Measurements from ENCODE around the gene CRTAP.
A peak's percentile ranks its signal among the peaks of the same experiment; 100 is the strongest.

The CRTAP gene

DNA sequence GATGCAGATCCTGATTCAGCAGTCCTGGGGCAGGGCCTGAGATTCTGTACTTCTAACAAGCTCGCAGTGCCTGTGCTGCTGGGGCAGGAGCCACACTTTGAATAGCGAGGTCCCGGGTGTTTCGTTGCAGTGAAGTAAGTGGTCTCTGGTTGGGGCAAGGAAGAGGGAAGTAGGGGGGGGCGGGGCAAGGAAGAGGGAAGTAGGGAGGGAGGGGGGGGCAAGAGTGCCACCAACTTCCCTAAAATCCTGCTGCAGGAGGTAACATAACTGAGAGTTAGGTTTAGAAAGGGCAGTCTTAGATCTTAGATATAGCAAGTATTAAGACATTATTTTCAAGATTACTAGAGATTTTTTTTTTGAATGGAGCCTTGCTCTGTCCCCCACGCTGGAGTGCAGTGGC, 35.5 kb downstream of the CRTAP start:
- H3K36me3 ChIP-seq (ENCODE audit: low read depth) = no peaks in the 10 kb centered on the region; the same call in 1 of the 2 replicates
- no peaks in the 10 kb centered on the region for H3K27me3 ChIP-seq (ENCODE audit: insufficient read depth, poor library complexity, severe bottlenecking)

GRCh38 chr3:33152363-33153360, 38.8 kb downstream of the CRTAP start:
- Histone ChIP-seq H3K27ac (ENCODE audit: poor library complexity, severe bottlenecking) (no peak overlapping the region), H3K4me1 (ENCODE audit: insufficient read depth, poor library complexity, severe bottlenecking) (no peaks in the 10 kb centered on the region), H3K4me3 (ENCODE audit: severe bottlenecking) (no peak overlapping the region), H3K9me3 (ENCODE audit: severe bottlenecking) (no peaks in the 10 kb centered on the region), H3K27me3 (ENCODE audit: insufficient read depth, poor library complexity, severe bottlenecking) (no peaks in the 10 kb centered on the region), H3K36me3 (ENCODE audit: low read depth) (no peaks in the 10 kb centered on the region)
- TF ChIP-seq, protein P1, sequence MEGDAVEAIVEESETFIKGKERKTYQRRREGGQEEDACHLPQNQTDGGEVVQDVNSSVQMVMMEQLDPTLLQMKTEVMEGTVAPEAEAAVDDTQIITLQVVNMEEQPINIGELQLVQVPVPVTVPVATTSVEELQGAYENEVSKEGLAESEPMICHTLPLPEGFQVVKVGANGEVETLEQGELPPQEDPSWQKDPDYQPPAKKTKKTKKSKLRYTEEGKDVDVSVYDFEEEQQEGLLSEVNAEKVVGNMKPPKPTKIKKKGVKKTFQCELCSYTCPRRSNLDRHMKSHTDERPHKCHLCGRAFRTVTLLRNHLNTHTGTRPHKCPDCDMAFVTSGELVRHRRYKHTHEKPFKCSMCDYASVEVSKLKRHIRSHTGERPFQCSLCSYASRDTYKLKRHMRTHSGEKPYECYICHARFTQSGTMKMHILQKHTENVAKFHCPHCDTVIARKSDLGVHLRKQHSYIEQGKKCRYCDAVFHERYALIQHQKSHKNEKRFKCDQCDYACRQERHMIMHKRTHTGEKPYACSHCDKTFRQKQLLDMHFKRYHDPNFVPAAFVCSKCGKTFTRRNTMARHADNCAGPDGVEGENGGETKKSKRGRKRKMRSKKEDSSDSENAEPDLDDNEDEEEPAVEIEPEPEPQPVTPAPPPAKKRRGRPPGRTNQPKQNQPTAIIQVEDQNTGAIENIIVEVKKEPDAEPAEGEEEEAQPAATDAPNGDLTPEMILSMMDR (IDR thresholded peaks at IDR 0.05; ENCODE audit: poor library complexity, severe bottlenecking) = no peak
- no peak for DNase-seq (ENCODE audit: low spot score)
- peak; percentile 16; the same call in 2 of the 3 replicates for ATAC-seq (ENCODE audit: low read depth)

More for the DNA sequence above, 35.5 kb downstream of the CRTAP start:
- ATAC-seq (ENCODE audit: low read depth) (no peak), DNase-seq (ENCODE audit: low spot score) (no peak)
- Histone ChIP-seq H3K4me1 (ENCODE audit: insufficient read depth, poor library complexity, severe bottlenecking) (no peaks in the 10 kb centered on the region), H3K9me3 (ENCODE audit: severe bottlenecking) (no peaks in the 10 kb centered on the region), H3K27ac (ENCODE audit: poor library complexity, severe bottlenecking) (no peak overlapping the region), H3K4me3 (ENCODE audit: severe bottlenecking) (no peak overlapping the region)
- TF ChIP-seq, protein P1 (IDR thresholded peaks at IDR 0.05; ENCODE audit: poor library complexity, severe bottlenecking) = no peak

DNA sequence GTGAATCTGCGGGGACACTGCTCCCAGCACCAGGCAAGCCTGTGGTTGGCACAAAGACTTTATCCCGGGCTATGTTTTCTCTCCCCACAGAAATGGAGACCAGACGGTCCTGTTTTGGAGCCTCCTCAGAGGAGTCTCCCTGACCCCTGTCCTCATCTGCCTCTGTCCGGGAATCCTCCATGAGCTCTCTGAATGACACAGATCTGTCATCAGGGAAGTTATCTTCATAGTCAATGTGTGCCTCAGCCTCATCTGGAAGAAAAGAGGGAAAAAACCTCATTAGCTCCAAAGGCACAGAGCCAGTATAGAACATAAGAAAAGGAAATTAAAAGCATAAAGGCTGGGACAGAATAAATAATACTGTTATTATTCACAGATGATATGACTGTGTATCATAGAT, 40.0 kb downstream of the CRTAP start:
- H3K27me3 ChIP-seq (ENCODE audit: insufficient read depth, poor library complexity, severe bottlenecking) = no peaks in the 10 kb centered on the region
- TF ChIP-seq, protein P1 (IDR thresholded peaks at IDR 0.05; ENCODE audit: poor library complexity, severe bottlenecking) = no peak
- no peak overlapping the region for H3K4me3 ChIP-seq (ENCODE audit: severe bottlenecking)
- ATAC-seq (ENCODE audit: low read depth) (no peak), DNase-seq (ENCODE audit: low spot score) (no peak)
- no peaks in the 10 kb centered on the region for H3K4me1 ChIP-seq (ENCODE audit: insufficient read depth, poor library complexity, severe bottlenecking)
- H3K27ac ChIP-seq (ENCODE audit: poor library complexity, severe bottlenecking) = no peak overlapping the region
- H3K36me3 ChIP-seq (ENCODE audit: low read depth) = no peaks in the 10 kb centered on the region
- no peaks in the 10 kb centered on the region for H3K9me3 ChIP-seq (ENCODE audit: severe bottlenecking)

GRCh38 chr3:33155301-33155700, 41.5 kb downstream of the CRTAP start:
- Histone ChIP-seq H3K36me3 (ENCODE audit: low read depth) (no peaks in the 10 kb centered on the region), H3K4me1 (ENCODE audit: insufficient read depth, poor library complexity, severe bottlenecking) (no peaks in the 10 kb centered on the region), H3K4me3 (ENCODE audit: severe bottlenecking) (no peak overlapping the region), H3K27ac (ENCODE audit: poor library complexity, severe bottlenecking) (no peak overlapping the region), H3K27me3 (ENCODE audit: insufficient read depth, poor library complexity, severe bottlenecking) (no peaks in the 10 kb centered on the region), H3K9me3 (ENCODE audit: severe bottlenecking) (no peaks in the 10 kb centered on the region)
- TF ChIP-seq, protein P1 (IDR thresholded peaks at IDR 0.05; ENCODE audit: poor library complexity, severe bottlenecking) = no peak
- ATAC-seq (ENCODE audit: low read depth) (no peak), DNase-seq (ENCODE audit: low spot score) (no peak)

- H3K27me3 ChIP-seq (ENCODE audit: insufficient read depth, poor library complexity, severe bottlenecking) = no peaks in the 10 kb centered on the region
- no peaks in the 10 kb centered on the region for H3K36me3 ChIP-seq (ENCODE audit: low read depth)
- H3K4me1 ChIP-seq (ENCODE audit: insufficient read depth, poor library complexity, severe bottlenecking) = no peaks in the 10 kb centered on the region
- no peak overlapping the region for H3K27ac ChIP-seq (ENCODE audit: poor library complexity, severe bottlenecking)
- H3K9me3 ChIP-seq (ENCODE audit: severe bottlenecking) = no peaks in the 10 kb centered on the region
- DNase-seq (ENCODE audit: low spot score) = no peak
- H3K4me3 ChIP-seq (ENCODE audit: severe bottlenecking) = no peak overlapping the region
- no peak for ATAC-seq (ENCODE audit: low read depth)
- TF ChIP-seq, protein P1 (IDR thresholded peaks at IDR 0.05; ENCODE audit: poor library complexity, severe bottlenecking) = no peak
Measured at GRCh38 chr3:33159234-33159633, 45.4 kb downstream of the CRTAP start.
